ENCODE data around the gene SMPD3.

SMPD3 gene

DNA sequence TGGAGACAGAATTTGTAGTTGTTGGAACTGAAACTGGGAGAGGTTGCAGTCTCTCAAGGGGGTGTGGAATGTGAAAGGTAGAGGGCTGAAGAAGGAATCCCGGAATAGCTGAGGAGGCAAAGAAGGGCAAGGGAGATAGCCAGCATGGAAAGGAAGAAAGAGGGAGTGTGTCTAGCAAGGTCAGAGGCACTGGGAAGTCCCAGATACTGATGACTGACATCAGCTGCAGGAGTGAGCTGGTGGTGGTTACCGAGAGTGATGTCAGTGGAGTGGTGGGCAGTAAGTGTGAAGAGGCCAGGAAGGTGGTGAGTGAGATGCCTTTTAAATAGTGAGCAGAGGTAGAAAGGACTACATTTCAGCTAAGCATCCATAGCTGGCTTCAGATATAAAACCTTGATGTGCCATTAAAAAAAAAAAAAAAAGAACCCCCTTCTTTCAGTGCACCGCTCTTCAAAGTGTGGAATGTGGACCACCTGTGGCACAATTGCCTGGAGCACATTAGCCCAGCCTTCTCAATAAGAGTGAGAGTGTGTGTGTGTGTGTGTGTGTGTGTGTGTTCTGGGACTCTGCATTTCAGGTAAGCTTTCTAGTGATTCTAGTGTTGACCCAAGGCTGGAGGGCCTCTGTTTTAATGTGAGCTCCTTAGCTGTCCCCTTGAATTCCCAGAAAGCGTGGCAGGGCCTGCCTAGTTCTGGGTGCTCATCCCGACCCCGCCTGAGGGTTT is 129.0 kb downstream of the SMPD3 start:
- FAIRE-seq, result no peak

DNA sequence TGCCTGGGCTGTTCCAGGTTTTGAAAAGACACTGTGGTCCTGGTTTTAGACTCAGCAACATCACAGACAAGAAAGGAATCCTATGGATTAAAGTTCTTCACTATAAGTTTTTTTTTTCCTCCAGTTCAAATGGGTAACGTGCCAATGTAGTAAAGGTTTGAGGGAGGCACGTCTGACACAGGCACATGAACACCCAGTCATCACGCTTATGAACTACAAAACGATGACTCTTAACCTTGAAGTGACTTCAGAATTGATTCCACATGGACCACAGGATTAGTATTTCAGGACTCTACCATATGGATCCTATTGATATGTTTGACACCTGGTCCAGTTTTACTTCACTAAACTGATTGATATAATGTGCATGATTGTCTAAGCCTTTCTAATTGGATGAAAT is 135.2 kb downstream of the SMPD3 start:
- no peak for FAIRE-seq

- no peak for FAIRE-seq
These were observed 137.4 kb downstream of the SMPD3 start, which contains the start of the genes PRMT7 and SLC7A6OS for GRCh38 chr16:68310774-68311511. TSS of gene PRMT7 (plus strand) at chr16:68311019. CDS start at chr16:68315980, 4,961 bp downstream. TSS of gene SLC7A6OS (minus strand) at chr16:68310946. CDS start at chr16:68310926, 20 bp downstream.

- no peak for FAIRE-seq
These were observed 137.9 kb downstream of the SMPD3 start for GRCh38 chr16:68310437-68310773.

GRCh38 chr16:68309799-68310198 is 138.5 kb downstream of the SMPD3 start:
- FAIRE-seq, result no peak

Measured in colon (tissue), 2 donors.